HG03575 (cell line): Measurements from ENCODE around the gene RBFOX2.

Experiments used
- ATAC-seq: cut with Tn5 transposase; IDR thresholded peaks from one replicate; pipeline ENCODE4 v1.9.1; 2021; ENCODE audit not compliant: unreplicated experiment, insufficient number of reproducible peaks, low FRiP score; ENCODE audit errors: extremely low read depth

The RBFOX2 gene

DNA sequence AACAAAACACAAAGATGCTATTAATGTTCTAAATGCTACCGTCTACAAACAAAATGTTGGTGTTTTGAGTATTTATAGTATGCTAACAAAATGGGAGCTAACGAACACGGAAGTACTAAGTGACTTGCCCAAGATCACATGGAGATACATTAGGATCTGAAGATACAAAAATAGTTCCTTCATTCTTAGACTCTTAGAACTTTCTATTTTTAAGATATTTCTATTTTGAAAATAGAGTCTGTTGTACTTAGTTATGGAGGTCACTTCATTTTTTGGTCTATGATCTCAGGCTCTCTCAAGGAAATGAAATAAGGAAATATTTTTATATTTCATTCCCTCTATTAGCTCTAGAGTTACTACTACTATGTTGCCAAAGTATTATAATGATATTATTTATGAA lies 246.7 kb downstream of the RBFOX2 start:
- ATAC-seq = no peak

DNA sequence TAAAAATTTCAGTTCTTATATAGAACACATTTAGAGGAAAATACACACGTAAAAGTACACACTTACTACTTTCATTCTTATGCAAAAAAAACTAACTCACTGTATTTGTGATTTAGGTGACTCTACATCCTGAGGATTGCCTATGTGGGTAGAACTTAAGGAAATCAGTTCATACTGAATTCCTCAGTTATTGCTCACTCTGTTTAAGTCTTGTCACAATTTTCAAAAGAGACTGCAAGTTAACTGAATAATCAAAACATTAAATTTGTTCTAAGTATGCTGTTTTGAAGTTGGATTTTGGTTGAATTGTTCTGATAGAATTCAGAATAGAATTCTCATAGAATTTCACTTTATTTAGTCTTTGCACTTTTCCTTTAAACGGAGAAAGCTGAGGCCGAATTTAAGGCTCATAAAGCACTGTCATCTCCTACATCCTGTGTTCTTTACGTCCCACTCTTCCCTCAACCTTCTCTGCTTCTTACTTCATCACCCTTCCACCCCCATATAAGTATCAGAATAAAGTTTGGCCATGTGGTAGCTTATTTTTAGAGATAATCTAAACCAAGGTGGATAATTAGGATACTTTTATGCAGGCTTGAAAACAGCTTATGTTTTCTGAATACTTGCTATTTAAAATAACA lies 251.2 kb downstream of the RBFOX2 start:
- ATAC-seq = no peak

DNA sequence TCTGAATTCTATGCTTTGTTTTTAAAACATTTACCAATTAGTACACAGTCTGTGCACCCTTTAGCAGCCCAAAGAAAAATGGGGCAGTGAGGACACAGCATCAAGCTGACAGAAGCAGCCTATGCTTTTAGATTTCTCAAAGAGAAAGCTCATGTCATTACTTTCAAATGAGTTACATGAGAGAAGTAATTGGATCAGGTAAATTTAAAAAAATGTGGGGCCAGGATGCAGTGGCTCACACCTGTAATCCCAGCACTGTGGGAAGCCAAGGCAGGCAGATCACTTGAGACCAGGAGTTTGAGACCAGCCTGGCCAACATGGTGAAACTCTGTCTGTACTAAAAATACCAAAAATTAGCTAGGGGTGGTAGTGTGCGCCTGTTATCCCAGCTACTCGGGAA lies 253.3 kb downstream of the RBFOX2 start:
- no peak for ATAC-seq

DNA sequence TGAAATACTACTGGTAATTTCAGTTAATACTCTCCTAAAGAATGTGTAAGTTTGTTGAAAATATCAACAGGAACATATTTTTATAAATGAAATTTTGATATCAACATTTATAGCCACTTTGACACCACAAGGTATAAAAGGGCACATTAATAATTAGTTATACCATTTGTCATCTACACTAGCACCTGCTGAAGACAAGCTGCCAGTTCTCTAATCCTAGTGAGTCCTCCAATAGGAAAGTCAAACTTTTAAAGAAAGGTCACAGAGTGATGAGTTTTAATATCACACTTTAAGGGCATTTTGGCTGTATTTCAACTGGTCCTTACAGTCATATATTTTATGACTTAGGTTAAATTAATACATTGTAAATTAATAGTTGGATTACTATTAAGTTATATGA lies 258.6 kb downstream of the RBFOX2 start:
- ATAC-seq = no peak

DNA sequence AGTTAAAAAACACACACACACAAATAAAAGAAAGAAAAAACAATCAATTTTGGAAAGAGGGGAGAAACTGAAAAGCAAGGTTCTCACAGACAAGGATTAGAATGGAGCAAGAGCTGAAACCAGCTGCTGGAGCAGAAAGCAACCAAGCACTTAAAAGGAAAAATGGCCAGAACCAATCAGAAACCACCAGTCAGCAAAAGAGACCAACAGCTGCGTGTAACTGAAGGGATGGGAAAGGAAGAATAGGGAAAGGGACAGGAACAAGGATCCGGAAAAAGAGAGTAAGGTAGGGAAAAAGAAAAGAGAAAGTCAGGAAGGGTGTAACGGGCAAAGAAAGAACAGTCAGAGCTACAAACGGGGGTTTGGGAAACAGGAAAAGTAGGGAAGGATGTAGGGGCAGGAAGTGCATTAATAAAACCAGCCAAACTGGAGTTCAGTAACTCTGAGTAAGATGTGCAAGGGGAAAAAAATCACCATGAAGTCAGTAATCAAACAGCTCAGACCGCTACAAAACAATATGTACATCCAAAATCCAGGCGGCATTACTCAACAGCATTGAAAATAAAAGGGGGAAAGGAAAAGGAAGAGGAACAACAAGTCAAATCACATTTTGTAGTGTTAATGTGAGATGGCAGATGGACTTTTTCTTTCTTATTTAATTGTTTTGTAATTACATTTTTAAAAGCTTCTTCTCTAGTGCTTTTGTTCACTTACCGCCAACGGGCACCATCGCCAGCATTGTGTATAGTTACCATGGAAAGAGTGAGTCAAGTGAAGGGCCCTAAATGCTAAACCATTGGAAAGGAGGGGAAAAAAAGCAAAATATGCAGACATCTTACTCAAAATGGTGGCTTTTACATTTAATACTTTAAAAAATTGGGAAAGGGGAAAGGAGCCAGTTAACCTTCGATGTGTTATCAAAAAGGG lies 261.7 kb downstream of the RBFOX2 start:
- ATAC-seq = no peak

DNA sequence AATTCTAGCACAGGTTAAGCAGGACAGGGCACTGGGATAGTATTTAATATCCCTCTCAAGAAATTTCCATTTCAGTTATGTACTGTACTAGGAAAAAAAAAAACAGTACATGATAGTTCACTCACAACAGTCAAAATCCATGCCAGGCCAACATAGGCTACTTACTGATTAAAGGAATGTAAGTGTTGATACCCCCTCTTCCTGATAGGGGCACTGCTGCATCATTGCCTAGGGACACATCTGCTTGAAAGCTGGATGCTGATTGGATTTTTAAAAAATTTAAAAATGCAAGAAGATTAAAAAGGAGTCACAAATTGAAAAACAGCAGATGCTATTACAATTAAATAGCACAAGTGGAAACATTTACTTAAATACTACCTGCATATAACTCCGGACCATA lies 267.6 kb downstream of the RBFOX2 start:
- ATAC-seq = no peak

DNA sequence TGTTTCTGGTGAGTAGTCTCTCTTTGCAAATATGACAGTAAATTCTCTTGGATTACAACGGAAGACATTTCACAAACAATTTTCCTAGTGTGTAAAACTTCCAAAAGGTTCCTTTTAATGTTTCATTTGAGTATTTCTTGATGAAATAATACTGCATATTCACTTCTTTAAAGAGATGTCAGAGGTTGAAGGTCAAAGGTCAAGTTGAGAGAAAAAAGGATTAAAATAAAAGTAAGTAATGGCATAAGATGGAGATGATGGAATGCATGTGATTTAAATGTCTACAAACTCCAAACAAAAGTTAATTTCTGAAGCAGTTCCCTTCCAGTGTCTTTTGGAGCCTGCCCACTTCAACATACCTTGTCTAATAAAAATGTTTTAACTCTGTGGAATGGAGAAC lies 270.2 kb downstream of the RBFOX2 start:
- ATAC-seq = no peak

DNA sequence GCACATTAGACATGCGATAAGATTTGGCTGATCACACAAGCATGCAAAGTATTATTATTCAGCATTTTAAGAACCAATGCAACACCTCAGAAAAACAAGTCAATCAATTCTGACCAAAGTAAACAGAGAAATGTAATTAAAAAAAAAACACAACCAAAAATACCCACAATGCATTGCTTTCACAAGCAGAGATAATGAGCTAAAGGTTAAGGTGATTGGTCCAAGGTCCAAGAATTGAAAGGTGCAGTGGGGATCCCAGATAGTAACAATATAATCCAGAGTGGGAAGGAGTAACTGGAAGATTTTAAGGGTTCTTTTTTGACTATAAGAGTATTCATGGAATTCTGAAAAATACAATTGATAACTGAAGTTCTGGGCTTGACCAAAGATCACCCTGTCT lies 271.9 kb downstream of the RBFOX2 start:
- no peak for ATAC-seq

DNA sequence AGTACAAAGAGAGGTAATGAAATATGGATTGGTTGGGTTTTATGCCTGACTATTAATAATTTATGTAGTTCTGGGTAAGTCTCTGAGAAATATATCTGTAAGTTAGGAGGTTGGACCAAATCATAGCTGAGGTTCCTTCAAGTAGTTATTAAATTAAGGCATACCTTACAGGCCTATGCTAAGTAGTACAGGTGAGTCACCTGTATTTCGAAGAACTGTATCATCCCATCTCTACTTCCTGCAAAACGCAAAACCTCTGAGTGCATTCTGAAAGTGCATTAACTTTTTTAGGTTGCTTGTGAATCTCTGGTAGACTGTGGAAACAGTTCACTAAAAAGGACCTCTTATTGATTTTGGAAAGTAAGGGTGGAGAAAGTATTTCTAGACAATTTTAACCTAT lies 273.9 kb downstream of the RBFOX2 start:
- no peak for ATAC-seq

DNA sequence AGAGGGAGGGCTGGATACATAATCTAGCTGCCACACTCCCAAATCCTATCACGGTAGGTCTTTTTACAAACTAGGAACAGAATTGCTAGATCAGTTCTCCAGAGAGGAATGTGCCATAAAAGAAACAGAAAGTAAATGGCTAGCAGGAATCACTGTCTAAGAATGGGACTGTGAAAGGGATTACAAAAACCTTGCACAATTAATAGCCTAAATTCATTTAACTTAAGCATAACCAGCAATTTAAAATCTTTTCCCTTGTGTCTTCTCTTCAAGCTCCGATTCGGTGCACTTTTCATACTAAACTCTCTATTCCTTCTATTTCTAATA lies 275.8 kb downstream of the RBFOX2 start:
- no peak for ATAC-seq

DNA sequence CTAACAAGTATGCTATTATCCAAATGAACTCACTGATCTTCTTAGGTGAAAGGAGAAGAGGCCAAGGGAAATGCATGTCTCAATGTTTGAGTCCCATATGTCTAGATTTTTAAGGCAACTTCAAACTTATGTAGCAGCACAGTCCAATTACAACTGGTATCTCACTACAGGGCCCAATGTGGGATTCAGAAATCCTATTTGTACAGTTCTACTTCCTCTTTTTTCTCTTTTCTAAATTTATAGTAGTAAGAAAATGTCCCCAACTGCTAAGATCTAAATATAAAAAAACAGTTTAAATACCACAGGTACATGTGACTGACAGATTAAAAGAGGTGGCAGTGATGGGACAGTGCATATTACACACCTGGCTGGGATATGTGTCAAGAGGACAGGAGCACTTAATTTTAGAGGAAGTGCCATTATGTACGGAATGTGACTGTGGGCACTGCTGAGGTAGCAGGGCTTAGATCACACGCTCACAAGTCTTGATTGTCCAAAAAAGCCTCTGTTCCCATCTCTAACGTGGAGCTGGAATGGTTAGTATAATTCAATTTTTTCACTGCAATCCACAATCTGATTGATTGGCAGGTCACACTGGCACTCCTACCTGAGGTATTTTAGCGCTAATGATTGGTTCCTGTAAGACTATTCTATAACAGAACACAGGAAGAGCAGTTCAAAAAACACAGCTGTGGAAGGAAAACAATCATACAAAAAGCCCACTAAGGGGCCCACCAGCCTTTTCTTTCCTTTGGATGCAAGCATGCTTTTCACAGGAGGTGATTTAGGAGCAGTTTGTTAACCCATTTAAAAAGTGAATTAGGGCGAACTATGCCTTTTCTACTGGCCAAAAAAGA lies 276.4 kb downstream of the RBFOX2 start:
- ATAC-seq = no peak

DNA sequence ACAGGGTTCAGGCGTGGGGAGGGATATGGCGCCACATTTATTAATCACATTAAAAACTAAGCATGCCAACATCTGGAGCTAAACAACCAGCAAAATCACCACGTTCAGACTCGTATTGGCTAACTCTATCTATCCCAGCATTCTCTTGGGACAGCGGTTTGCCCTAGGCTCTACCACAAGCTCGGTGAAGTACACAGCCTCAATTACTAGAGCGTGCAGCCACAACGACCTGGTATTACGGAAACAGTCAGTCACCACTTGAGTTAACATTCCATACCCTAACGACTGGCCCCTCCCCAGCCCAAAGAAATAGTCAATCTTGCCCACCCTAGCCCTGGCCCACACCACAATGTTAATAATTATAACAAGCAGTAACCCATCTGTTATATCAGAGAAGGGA lies 278.8 kb downstream of the RBFOX2 start:
- no peak for ATAC-seq

DNA sequence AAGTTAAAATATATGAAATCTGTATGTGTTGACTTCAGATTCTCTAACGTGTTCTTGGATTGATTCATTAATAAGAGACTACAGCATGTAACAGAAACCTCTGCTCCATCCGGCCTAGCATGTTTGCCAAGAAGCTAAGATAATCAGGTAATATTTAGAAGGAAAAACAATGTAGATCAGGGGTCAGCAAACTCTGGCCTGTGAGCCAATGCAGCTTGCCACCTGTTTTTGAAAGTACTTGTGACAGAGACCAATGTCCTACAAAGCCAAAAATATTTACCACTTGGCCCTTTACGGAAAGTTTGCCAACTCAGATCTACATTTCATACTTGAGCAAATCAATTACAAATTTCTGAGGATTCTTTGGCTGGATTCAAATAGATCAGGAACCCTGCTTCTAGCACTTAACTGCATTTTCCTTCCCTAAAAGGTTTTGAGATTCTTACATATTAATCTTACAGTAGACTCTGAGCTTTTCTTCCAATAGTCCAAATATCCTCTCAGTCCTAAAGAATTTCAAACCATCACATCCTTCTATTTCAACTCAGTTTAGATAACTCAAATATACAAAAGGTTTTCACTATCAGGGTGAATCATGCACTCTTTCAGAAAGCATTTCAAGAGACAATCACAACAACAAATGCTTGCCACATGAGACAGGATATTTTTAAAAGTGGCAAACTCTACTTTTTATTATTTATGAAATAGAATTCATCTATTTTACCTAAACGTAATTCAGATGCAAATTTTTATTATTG lies 281.5 kb downstream of the RBFOX2 start:
- no peak for ATAC-seq

DNA sequence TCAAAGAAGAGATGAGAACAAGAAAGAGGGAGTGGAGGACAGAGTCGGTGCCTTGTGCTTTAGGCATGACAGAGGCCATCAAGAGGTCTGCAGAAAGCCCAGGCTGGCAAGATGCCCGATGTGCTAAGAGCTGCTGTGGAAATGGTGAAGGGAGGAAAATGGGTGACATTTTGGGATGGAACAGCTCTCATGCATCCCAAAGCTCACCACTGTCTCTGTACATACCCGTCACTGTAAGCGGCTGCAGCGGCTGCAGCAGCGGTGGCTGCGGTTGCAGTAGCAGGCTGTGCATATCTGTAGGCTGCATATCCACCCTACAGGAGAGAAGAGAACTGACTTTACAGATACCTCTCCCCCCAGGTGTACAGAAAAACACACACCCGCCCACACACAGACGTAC lies 282.4 kb downstream of the RBFOX2 start:
- ATAC-seq = no peak

DNA sequence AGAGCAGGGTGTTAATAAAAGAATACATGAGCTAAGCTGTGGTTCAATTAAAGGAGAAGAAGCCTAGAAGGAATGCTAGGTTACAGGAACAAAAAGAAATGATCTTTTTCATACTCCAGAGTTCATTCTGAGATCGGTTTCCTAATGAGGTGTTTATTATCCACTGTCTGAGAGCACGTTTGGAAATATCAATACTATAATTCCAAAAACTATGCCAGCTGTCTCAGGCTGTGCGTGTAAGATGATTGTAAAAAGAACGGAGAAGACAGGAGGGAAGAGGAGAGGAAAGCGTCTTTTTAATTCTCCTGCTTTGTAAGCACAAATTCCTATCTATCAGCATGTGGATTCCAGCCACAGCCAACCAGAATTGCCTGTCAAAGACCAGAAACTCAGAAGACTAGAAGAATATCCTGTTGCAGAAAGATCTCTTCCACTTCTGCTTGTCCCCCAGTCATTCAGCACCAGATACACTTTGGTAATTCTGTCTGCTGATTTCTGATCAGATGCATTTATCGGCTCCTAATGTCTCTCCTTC lies 285.2 kb downstream of the RBFOX2 start:
- no peak for ATAC-seq

DNA sequence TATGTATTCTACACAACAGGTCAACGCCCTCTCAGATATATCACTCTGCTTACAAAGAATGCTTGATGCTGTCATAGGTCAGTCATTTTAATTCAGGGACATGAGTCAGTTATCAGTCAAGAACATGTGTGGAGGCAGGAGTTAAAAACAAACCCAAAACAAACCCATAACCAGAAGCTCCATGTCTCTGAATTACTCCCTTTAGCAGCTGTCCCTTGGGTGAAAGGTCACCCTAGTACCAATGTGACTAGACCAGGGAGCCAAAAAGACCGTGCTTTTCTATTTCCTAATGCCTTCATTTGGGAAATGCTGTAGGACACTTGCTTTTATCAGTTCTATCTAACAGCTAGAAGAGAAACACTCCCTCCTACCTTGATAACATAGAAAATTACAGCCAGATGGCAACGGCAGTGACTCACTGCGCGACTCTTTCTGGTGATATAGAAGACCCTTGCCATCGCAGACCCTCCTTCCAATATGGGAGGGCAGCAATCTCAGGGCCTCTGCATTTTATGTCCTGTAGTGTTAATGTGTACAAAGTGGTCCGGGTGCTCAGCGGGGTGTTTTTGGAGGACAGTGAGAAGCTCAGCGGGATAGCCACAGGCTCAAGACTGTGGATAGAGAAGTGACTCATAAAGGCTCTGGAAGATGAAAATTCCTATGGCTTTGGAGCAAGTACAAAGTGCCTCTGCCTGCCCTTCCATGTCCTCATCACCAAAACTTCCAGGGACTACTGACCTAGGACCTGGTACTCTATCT lies 286.1 kb downstream of the RBFOX2 start:
- ATAC-seq = no peak

DNA sequence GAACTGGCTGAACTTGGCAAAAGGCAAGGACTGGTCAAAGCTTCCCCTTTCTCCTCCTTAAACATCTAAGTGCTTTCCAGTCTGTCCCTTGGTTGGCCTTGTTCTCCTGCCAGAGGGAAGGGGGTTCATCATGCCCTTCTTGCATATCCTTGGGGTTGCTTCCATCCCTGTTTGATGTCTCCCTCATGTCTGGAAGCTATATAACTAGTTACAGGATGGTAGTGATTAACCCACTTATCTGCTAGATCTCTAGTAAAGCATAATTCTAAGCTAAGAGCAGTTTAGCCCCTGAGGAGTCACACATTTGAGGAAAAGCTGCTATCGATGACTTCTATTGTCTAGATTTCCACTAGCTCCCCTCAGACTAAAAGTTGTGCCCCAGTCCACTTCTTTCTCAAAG lies 288.0 kb downstream of the RBFOX2 start:
- no peak for ATAC-seq

DNA sequence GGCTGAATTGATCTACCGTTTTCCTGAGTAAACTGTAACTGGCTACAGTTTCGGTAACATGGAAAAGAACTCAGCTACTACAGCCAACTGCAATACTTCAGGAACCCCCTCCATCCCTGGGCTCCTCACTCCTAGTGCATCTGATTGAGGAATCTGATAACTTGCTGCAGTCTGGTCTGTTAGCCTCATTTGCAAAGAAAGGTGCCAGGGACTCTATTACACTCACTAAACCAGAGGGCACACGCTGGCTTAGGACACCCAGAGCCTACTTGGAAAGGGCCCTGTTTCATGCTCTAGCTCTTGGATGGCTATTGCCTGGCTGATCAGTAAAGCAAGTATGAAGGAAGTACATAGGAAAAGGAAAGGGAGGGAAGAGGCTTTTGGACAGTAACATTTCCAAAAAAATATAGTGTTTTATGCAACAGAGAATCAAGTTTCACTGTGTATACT lies 288.7 kb downstream of the RBFOX2 start:
- no peak for ATAC-seq
